Astrocyte of the cerebellum (primary cell): ENCODE measurements around the gene LIN28B.
A peak's percentile ranks its signal among the peaks of the same experiment; 100 is the strongest.
"Not testable (repeated sequence)": the region's sequence is repeated elsewhere in the genome, so short reads cannot be mapped to it uniquely, and the experiment has no call there.

Experiments used
- DNase-seq: peaks from one replicate; pipeline ENCODE4 v3.0.0-alpha.2; 2011; ENCODE audit warnings: low read depth
- H3K4me3 ChIP-seq: 2 replicates; pipeline ENCODE4 v1.5.1; 2011; ENCODE audit warnings: mild to moderate bottlenecking, low read depth, low read length, moderate library complexity
- in situ Hi-C: cut with HindIII; loops from 2 replicates; pipeline ENCODE4 v1.10.0; 2017; ENCODE audit warnings: low sequenced_read_pairs
- TF ChIP-seq, protein P1 (sequence below): IDR thresholded peaks from 2 replicates; pipeline ENCODE4 v1.5.1; 2012; ENCODE audit warnings: low read length, low read depth, moderate library complexity, mild to moderate bottlenecking; ENCODE audit errors: missing control alignments

Gene LIN28B

DNA sequence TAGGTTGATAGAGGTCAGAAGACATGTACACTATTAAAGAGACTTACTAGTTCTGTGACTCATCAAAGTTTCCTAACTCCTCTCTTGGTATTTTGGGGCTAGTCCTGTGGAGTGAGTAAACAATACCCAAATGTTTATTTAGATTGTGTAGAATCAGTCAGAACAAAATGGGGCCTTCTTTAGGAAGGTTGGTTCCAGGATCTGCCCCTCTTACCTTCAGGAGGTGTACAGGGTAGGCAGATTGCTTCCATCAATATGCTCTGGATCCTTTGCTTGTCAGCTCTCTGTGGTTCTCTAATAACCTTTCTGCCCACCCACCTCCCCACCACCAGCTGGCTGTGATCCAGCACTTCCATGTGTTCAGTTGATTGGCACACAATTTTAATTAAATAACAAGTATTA is 115.9 kb downstream of the LIN28B start:
- no peak overlapping the region for H3K4me3 ChIP-seq
- TF ChIP-seq, protein P1, sequence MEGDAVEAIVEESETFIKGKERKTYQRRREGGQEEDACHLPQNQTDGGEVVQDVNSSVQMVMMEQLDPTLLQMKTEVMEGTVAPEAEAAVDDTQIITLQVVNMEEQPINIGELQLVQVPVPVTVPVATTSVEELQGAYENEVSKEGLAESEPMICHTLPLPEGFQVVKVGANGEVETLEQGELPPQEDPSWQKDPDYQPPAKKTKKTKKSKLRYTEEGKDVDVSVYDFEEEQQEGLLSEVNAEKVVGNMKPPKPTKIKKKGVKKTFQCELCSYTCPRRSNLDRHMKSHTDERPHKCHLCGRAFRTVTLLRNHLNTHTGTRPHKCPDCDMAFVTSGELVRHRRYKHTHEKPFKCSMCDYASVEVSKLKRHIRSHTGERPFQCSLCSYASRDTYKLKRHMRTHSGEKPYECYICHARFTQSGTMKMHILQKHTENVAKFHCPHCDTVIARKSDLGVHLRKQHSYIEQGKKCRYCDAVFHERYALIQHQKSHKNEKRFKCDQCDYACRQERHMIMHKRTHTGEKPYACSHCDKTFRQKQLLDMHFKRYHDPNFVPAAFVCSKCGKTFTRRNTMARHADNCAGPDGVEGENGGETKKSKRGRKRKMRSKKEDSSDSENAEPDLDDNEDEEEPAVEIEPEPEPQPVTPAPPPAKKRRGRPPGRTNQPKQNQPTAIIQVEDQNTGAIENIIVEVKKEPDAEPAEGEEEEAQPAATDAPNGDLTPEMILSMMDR, result no peak
- no peak for DNase-seq
- in situ Hi-C loops, result no loop called here

DNA sequence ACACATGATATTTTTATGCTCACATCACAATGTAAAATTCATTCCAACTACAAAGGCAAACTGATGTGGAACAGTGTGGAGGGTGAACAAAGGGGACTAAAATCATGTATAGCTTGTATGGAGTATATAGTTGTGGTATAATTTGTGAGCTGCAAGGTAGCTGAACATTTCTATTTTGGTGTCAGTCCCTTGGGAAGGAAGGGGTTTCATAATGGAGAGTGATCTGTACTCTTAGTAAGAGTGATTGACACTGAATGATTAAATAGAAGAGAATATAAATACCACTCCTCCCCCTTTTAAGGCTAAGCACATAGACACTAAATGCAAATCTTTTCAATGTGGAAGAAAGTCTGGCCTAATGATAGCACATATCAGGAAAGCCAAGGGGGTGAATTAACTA is 118.3 kb downstream of the LIN28B start:
- H3K4me3 ChIP-seq, result no peak overlapping the region
- no peak for DNase-seq
- TF ChIP-seq, protein P1, result no peak
- in situ Hi-C loops, result loop anchor here (5.0 kb wide), 1 partner anchor 133 kb away; no protein-coding TSS in a partner anchor

DNA sequence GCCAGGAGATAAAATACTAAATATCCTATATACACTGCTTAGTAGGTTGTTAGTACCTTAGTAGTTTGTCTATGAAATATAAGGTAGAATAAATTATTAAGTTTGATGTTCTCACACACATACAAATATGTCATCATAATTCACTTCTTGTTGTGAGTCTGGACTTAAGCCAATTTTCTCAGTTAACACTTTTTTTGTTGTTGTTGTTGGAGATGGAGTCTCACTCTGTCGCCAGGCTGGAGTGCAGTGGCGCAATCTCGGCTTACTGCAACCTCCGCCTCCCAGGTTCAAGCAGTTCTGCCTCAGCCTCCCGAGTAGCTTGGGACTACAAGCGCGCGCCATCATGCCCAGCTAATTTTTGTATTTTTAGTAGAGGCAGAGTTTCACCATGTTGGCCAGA is 119.5 kb downstream of the LIN28B start:
- DNase-seq, H3K4me3 ChIP-seq: not testable (repeated sequence)
- in situ Hi-C loops, result loop anchor here (5.0 kb wide), 1 partner anchor 134 kb away; no protein-coding TSS in a partner anchor

DNA sequence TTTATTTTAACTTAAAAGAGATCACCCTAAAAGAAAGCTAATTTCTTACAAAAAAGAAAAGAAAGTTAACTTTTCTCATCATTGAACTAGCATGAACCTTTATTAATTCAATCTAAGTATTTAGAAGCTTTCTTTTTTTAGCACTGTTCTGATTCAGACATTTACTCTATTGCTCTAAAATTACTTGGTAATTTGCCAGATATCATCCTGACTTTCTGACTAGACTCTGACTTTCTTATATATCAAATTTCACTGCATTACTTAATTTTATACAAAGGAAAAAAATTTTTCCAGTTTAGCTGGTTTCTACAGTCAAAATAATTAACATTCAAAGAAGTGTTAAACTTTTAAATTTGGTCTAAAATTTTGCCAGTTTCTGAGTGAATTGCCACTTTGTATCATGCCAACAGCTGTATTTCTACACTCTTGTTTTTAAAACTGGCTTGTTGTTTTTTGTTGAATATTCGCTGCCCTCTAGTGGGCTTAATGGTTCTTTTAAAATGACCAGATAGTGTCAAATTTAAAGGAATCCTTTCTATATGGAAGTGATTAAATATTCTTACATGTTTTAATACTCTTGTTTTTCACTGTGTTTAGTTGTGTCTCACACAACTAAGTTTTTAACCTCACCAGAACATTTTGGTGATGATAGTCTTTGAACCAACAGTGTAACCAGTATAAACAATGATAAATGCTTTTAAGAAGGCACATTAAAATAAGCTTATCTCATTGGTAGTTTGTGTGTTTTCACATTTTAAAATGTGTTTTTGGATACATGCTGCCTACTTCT is 120.9 kb downstream of the LIN28B start:
- H3K4me3 ChIP-seq, result no peak overlapping the region
- in situ Hi-C loops, result loop anchor here (5.0 kb wide), 1 partner anchor 135 kb away; no protein-coding TSS in a partner anchor
- TF ChIP-seq, protein P1, result peak; percentile 21
- peak; percentile 32 for DNase-seq

DNA sequence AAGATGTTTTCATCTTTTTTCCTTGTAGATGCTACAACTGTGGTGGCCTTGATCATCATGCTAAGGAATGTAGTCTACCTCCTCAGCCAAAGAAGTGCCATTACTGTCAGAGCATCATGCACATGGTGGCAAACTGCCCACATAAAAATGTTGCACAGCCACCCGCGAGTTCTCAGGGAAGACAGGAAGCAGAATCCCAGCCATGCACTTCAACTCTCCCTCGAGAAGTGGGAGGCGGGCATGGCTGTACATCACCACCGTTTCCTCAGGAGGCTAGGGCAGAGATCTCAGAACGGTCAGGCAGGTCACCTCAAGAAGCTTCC is 121.4 kb downstream of the LIN28B start:
- DNase-seq, result no peak
- in situ Hi-C loops, result loop anchor here (5.0 kb wide), 1 partner anchor 136 kb away; no protein-coding TSS in a partner anchor
- TF ChIP-seq, protein P1, result no peak
- no peak overlapping the region for H3K4me3 ChIP-seq

DNA sequence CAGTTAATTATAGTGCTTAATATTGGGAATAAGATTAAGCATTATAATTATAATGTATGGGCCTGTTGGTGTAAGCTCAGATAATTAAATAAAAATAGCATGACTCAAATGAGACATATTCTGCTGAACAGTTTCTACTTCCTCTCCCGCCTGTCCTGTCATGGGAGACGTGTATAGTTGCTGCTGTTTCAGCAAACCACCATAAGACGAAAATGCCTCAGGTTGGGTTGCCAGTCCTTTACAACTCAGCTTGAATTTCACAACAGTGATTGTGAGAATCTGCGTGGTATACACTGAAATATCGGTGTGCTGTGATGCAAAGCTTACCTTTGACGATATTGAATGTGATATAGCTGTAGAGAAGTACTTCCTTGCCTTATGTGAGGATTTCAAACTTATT is 123.4 kb downstream of the LIN28B start:
- H3K4me3 ChIP-seq, result no peak overlapping the region
- DNase-seq, result no peak
- TF ChIP-seq, protein P1, result no peak
- in situ Hi-C loops, result loop anchor here (10.0 kb wide), 1 partner anchor 335 kb away; no protein-coding TSS in a partner anchor

DNA sequence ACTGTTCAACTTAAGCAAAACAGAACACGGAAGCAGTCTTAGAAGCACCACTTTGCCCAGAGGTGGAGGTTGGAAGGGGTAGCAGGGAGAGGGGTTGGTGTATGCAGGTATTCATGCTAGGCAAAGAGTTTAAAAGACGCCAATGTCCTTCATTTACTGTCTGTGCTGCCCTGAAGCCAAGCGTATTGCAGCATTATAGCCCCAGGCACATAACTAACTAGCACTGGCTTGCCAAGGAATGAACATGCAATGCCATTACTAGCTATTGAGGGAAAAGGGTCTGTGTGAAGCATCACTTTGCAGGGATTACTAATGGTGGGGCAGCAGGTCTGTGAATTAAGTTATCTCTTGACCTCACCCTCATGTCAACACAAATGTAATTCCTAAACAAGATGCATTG is 124.8 kb downstream of the LIN28B start:
- in situ Hi-C loops, result loop anchor here (10.0 kb wide), 1 partner anchor 333 kb away; no protein-coding TSS in a partner anchor
- not testable (repeated sequence) for DNase-seq, H3K4me3 ChIP-seq
